ENCODE results near the gene CDC42BPB.
A peak's percentile ranks its signal among the peaks of the same experiment; 100 is the strongest.

The CDC42BPB gene

GRCh38 chr14:103094406-103095209, 37.3 kb upstream of the CDC42BPB start, which contains the start of gene EXOC3L4:
Gene EXOC3L4 (plus strand): TSS chr14:103094725. CDS start chr14:103100220, 5,495 bp downstream.
- DNase-seq (ENCODE audit: low read depth), result no peak

DNA sequence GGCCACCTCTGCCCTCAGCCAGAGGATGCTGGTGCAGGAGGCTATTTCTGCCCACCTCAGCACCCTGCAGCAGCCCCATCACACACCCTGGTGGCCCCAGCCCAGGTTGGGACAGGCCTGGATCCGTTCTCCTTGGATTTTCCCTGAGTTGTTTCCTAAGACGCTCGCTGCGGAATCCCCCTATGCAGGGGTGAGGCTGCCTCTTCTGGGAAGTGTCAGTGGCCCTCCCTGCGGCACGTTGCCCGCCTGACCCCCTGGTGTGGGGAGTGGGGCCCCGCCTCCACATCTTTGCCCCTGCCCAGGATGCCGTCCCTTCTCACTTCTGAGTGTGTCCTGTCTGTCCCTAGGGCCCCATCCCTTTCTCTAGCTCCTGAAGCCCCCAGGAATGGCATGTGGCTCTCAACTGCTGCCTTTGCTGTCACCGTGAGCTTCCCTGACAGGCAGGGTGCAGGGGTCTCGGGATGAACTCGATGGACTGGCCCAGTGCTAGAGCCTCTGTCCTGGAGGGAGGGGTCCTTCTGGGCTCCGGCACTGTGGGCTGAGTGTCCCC, 36.6 kb upstream of the CDC42BPB start:
- no peak for DNase-seq (ENCODE audit: low read depth)

GRCh38 chr14:103091883-103092222, 34.5 kb upstream of the CDC42BPB start:
- DNase-seq (ENCODE audit: low read depth), result no peak

- DNase-seq (ENCODE audit: low read depth), result peak; percentile 69
These were observed 33.9 kb upstream of the CDC42BPB start for GRCh38 chr14:103091041-103091882.

DNA sequence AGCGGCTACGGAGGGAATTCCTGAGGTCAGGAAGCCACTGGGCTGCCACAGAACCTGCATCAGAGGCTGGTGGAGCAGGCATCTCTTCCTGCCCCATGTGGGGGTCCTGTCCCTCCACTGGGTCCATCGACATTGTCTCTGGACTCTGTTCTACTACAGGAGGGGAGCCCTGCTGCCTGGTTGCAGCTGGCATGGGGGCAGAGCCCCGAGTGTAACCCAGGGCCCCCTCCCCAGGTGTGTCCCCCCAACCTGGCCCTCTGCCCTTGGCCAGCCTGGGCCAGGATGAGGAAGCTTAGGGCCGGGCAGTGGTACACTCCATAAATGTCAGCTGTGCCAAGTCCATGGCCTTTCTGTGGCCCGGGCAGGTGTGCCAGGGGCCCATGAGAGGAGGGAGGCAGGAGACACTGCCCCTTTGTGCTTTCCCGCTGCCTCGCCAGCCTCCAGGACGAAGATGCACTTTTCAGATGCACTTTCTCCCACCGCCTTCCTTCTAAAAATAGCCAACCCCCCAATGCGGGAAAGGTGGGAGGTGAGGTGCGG, 33.2 kb upstream of the CDC42BPB start:
- DNase-seq (ENCODE audit: low read depth), result no peak

GRCh38 chr14:103089386-103090335, 32.3 kb upstream of the CDC42BPB start:
- no peak for DNase-seq (ENCODE audit: low read depth)

DNA sequence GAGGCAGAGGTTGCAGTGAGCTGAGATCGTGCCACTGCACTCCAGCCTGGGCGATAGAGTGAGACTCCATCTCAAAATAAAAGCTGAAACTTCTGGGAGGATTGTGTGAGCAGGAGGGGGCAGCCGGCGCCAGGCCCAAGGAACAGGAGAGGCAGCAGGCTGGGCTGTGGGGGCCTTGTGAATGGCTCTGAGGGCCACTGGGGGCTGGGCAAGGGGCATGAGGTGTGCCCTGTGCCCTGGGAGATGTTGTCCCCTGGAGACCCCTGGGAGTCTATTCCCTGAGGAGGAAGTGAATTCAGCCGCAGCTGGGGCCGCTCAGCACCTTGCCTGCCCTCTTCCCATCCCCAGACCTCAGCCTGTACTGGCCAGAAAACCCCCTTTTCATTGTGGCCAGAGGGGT, 31.6 kb upstream of the CDC42BPB start:
- DNase-seq (ENCODE audit: low read depth), result no peak

GRCh38 chr14:103087343-103087835, 30.0 kb upstream of the CDC42BPB start:
- no peak for DNase-seq (ENCODE audit: low read depth)

DNA sequence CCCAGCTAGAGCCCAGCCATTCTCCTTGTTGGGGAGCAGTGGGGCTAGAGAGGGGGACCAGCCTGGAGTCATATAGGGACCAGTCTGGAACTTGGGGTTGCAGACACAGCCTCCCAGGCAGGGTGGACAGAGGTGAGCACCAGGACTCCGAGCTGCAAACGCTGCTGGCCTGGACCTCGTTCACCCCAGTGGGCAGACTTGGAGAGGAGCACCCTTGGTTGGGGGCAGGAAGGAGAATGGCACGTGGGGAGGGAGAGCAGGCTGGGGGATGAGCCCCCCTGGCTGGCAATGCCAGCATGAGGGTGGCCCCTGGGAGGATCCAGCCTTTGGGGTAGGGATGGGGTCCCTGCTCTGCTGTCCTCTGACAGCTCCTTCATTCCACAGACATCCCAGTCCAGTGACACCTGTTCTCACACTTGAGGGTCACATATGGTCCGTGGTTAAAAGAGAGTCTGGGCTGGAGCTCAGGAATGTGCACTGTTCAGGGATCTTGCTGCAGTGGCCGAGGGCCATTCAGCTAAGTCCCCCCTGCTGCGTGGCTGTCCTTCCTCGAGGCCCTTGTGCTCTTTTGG, 29.5 kb upstream of the CDC42BPB start:
- DNase-seq (ENCODE audit: low read depth), result no peak

DNA sequence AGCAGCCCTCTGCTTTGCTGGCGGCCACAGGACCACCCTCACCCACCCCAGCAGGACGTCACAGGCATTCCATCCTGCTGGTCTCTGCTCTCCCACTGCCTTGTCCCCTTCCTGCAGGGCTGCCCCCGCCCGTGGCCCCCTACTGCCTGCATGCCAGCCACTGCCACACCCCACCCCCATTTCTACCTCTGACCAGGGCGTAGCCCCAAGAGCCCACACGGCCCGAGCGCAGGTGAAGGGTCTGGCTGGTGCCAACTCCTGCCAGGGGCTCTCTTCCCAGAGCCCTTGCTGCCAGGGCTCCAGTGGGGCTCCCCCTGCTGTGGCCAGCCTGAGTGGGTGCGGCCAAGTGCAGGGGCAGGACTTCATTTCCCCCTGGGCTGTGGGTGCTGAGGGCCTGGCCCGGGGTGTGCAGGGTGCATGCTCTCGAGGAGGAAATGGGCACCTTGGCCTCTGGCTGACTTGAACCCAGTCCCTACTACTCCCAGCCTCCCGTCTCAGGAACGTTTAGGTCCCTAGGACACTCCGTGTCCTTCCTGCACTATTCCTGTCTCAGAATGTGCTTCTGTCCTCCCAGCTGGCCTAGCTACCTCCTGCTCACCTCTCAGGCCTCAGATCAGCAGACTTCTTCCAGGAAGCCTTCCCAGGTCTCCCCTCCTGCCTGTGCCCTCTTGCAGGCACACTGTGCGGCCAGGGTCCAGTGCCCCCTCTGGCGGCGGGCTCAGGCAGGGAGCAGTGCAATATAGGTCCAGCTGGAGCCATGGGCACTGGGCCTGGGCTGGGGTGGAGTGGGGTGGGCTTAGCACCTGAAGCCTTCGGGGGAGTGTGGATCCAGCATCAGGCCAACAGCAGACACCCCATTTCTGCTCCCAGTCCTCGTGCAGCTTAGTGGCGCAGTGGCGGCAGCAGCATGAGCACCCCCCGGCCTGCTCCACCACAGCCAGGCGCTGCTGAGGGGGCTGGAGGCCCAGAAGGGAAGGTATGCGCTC, 28.1 kb upstream of the CDC42BPB start:
- no peak for DNase-seq (ENCODE audit: low read depth)

GRCh38 chr14:103084021-103084919, 26.9 kb upstream of the CDC42BPB start, which contains the start of gene LBHD2:
Gene LBHD2 (plus strand): TSS chr14:103084210. CDS start chr14:103086013, 1,803 bp downstream.
- no peak for DNase-seq (ENCODE audit: low read depth)

DNA sequence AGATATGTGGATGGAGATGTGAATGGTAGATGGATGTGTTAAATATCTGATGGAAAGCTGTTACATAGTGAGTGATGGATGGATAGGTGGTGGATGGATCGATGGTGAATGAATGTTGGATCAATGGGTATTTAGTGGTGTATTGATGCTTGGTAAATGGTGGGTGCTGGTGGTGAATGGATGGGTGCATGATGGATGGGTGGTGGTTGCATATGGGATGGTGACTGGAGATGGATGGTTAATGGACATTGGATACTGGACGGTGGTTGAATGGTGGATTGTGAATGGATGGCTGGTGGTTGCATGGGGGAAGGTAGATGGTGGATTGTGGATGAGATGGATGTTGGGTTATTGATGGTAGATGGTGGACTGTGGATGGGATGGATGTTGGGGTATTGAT, 24.6 kb upstream of the CDC42BPB start:
- no peak for DNase-seq (ENCODE audit: low read depth)

DNA sequence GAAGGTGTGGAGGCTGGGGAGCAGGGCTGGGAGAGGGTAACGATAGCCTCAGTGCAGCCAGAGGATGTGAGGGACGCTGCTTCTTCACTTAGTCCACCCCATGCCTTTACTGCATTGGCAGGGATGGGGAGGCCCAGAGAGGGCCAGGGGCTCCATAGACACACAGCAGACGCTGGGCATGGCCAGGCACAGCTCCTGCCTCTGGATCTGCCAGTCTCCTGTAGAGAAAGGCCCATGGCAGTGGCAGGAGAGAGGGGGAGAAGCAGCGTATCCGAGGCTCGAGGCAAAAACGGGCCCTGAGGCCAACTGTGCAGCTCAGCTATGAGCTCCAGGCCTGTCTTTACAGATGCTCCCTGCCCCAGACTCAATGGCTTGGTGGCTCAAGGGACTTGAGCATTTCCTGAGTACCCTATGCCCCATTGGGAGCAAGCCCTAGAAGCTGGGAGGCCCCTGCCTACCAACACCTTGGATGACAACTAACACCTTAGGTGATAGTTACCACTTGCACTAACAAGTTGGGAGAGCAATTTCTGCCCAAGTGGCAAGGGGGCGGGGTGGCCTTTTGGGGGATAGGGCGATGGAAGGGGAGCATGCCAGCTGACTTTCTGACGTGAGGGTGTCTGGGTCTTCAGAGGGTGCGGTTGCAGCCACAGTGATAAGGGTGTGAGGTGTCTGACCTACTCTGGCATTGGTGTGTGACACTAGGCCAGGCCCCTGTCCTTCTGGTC, 21.7 kb upstream of the CDC42BPB start:
- DNase-seq (ENCODE audit: low read depth), result no peak

DNA sequence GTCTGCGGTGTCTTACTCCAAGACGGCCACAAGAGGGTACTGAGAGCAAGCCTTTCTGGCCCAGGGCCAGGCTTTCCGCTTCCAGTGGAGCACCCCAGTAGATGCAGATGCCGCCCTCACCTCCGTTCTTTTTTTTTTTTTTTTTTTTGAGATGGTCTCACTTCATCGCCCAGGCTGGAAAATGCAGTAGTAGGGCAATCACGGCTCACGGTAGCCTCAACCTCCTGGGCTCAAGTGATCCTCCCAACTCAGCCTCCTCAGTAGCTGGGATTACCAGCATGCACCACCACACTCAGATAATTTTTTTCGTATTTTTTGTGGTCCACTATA, 21.0 kb upstream of the CDC42BPB start:
- peak; percentile 67 for DNase-seq (ENCODE audit: low read depth)

- DNase-seq (ENCODE audit: low read depth), result no peak
These were observed 17.5 kb upstream of the CDC42BPB start for GRCh38 chr14:103074729-103075367.

DNA sequence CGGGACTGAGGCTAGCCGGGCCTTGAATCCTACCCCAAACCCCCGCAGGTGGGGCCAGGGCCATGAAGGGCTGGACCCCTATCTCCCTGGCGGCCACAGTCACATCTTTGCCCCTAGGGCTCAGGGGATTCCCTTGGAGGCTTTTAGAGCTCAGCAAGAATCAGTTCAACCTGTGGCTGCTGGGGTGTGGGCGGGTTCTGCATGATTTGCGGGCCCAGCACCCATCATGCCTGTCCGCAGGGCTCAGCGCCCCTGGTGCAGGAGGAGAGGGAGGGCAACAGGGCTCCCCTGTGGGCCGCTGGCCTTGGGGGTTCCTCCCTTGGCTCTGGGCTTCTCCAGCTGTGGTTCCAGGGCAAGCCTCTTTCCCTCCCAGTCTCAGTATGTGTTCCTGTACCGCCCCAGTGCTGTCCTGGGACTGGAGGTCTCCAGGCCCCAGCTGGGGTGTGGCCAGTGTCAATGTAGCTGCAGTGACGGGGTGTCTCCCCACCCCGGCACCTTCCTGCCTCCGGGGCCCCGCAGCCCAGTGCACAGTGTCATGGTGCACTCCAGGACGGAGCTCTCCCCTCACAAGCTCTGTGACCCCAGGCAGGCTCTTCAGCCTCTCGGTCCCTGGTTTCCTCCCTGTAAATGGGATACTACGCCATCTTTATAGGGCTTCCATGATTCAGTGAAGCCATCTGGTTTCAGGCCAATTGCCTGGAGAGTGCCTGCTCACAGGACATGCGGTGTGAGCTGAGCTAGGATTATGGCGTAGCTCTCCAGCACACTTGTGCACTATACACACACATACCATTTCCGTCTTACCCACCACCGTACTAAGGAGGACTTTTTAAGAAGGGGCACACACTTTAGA, 16.8 kb upstream of the CDC42BPB start:
- DNase-seq (ENCODE audit: low read depth), result no peak

All from activated T-cell treated with anti-CD3 and anti-CD28 coated beads for 1 hour (primary cell).